ENCODE data around the gene PHC3. TPM values are rescaled to one million over a fixed set of nuclear protein-coding genes. Genes with fewer than 3 reads are reported as not detected.
"Not testable (repeated sequence)": the region's sequence is repeated elsewhere in the genome, so short reads cannot be mapped to it uniquely, and the experiment has no call there.

PHC3 gene
- total RNA-seq, result 54.1 TPM

GRCh38 chr3:170180908-170181885 is at the start of gene PHC3:
Gene PHC3 (minus strand): TSS chr3:170181733. CDS start chr3:170181715, 18 bp downstream.
- DNase-seq (ENCODE audit: low read depth in 2 of 3, low spot score in 2 of 3), result peak; percentile 83 to 96 (median 94)

- no peak for DNase-seq (ENCODE audit: low read depth in 2 of 3, low spot score in 2 of 3)
Observed at GRCh38 chr3:170228093-170228766, 46.7 kb upstream of the PHC3 start.

GRCh38 chr3:170226426-170226960 is 45.0 kb upstream of the PHC3 start:
- DNase-seq (ENCODE audit: low read depth in 2 of 3, low spot score in 2 of 3), result no peak

- no peak for DNase-seq (ENCODE audit: low read depth in 2 of 3, low spot score in 2 of 3)
Observed at GRCh38 chr3:170225166-170225565, 43.6 kb upstream of the PHC3 start.

GRCh38 chr3:170222647-170223541 is 41.4 kb upstream of the PHC3 start:
- DNase-seq (ENCODE audit: low read depth in 2 of 3, low spot score in 2 of 3), result peak; percentile 19 to 57 (median 52)

- peak; percentile 75 to 98 (median 96) for DNase-seq (ENCODE audit: low read depth in 2 of 3, low spot score in 2 of 3)
Observed at GRCh38 chr3:170221924-170222646, 40.6 kb upstream of the PHC3 start, which contains the start of gene PRKCI. Gene PRKCI (plus strand): TSS chr3:170222424. CDS start chr3:170222670, 246 bp downstream.

- peak in 1 of 3 donors; percentile 3 for DNase-seq (ENCODE audit: low read depth in 2 of 3, low spot score in 2 of 3)
Observed at GRCh38 chr3:170220871-170221270, 39.3 kb upstream of the PHC3 start.

GRCh38 chr3:170219850-170220249 is 38.3 kb upstream of the PHC3 start:
- no peak for DNase-seq (ENCODE audit: low read depth in 2 of 3, low spot score in 2 of 3)

GRCh38 chr3:170211668-170212067 is 30.1 kb upstream of the PHC3 start:
- DNase-seq (ENCODE audit: low read depth in 2 of 3, low spot score in 2 of 3), result peak in 1 of 3 donors; percentile 8

- DNase-seq (ENCODE audit: low read depth in 2 of 3, low spot score in 2 of 3), result no peak
Observed at GRCh38 chr3:170207717-170208116, 26.2 kb upstream of the PHC3 start.

- DNase-seq (ENCODE audit: low read depth in 2 of 3, low spot score in 2 of 3), result not testable (repeated sequence)
Observed at GRCh38 chr3:170206164-170206762, 24.7 kb upstream of the PHC3 start.

GRCh38 chr3:170205302-170205701 is 23.8 kb upstream of the PHC3 start:
- DNase-seq (ENCODE audit: low read depth in 2 of 3, low spot score in 2 of 3), result no peak

- DNase-seq (ENCODE audit: low read depth in 2 of 3, low spot score in 2 of 3), result no peak
Observed at GRCh38 chr3:170204509-170204908, 23.0 kb upstream of the PHC3 start.

GRCh38 chr3:170204023-170204472 is 22.5 kb upstream of the PHC3 start:
- no peak for DNase-seq (ENCODE audit: low read depth in 2 of 3, low spot score in 2 of 3)

- DNase-seq (ENCODE audit: low read depth in 2 of 3, low spot score in 2 of 3), result no peak
Observed at GRCh38 chr3:170203457-170203856, 21.9 kb upstream of the PHC3 start.

GRCh38 chr3:170201527-170201926 is 20.0 kb upstream of the PHC3 start:
- DNase-seq (ENCODE audit: low read depth in 2 of 3, low spot score in 2 of 3), result no peak

GRCh38 chr3:170200987-170201386 is 19.5 kb upstream of the PHC3 start:
- no peak for DNase-seq (ENCODE audit: low read depth in 2 of 3, low spot score in 2 of 3)

GRCh38 chr3:170196833-170197232 is 15.3 kb upstream of the PHC3 start:
- DNase-seq (ENCODE audit: low read depth in 2 of 3, low spot score in 2 of 3), result no peak

GRCh38 chr3:170195759-170196158 is 14.2 kb upstream of the PHC3 start:
- DNase-seq (ENCODE audit: low read depth in 2 of 3, low spot score in 2 of 3), result not testable (repeated sequence)
